ENCODE data around the gene TACC2.
A peak's percentile ranks its signal among the peaks of the same experiment; 100 is the strongest.

The TACC2 gene

DNA sequence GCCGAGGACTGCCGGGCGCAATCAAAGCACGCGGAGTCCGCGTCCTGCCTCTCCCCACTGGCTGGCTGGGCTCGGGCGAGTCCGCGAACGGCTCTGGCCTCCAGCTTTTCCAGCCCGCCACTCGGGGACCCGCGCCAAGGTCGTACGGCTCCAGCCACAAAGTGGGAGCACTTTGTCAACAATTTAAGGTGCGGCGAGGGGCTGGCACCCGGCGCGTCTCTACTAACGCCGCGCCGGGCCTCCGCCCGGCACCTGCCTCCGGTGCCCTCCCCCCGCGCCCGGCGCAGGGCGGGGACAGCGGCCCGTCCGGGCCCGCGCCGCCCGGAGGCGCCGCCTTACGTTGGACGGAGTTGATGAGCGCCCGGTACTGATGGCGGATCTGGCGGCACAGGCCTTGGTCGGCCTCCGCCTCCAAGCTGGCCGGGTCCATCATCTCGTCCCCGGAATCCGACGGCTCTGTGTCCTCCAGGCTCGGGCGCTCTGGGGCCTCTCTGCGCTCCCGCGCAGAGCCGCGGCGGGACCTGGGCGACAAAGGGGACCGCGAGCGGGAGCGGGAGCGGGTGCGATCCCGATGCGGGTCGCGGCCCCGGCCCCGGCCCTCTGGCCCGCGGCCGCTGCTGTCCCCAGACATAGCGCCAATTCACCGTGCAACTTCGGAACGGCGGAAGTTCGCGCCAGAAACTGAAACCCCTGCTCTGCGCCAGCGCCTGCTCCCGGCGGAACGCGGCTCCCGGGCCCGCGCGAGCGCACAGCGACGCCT is 14.2 kb upstream of the TACC2 start, which contains the start of gene NSMCE4A:
NSMCE4A (minus strand) TSS at position 683 of the 760 bp plus-strand sequence; CDS start at position 631, 52 bp downstream.
- in situ Hi-C loops (cut with HindIII; ENCODE audit: low sequenced_read_pairs), result no loop called here
- TF ChIP-seq, protein P1, sequence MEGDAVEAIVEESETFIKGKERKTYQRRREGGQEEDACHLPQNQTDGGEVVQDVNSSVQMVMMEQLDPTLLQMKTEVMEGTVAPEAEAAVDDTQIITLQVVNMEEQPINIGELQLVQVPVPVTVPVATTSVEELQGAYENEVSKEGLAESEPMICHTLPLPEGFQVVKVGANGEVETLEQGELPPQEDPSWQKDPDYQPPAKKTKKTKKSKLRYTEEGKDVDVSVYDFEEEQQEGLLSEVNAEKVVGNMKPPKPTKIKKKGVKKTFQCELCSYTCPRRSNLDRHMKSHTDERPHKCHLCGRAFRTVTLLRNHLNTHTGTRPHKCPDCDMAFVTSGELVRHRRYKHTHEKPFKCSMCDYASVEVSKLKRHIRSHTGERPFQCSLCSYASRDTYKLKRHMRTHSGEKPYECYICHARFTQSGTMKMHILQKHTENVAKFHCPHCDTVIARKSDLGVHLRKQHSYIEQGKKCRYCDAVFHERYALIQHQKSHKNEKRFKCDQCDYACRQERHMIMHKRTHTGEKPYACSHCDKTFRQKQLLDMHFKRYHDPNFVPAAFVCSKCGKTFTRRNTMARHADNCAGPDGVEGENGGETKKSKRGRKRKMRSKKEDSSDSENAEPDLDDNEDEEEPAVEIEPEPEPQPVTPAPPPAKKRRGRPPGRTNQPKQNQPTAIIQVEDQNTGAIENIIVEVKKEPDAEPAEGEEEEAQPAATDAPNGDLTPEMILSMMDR (IDR thresholded peaks at IDR 0.05; ENCODE audit: low read depth, low read length, missing control alignments), result no peak
- DNase-seq (ENCODE audit: low read depth), result no peak
- H3K4me3 ChIP-seq (ENCODE audit: low read depth, low read length), result peak within 1 kb of the TSS; percentile 73

DNA sequence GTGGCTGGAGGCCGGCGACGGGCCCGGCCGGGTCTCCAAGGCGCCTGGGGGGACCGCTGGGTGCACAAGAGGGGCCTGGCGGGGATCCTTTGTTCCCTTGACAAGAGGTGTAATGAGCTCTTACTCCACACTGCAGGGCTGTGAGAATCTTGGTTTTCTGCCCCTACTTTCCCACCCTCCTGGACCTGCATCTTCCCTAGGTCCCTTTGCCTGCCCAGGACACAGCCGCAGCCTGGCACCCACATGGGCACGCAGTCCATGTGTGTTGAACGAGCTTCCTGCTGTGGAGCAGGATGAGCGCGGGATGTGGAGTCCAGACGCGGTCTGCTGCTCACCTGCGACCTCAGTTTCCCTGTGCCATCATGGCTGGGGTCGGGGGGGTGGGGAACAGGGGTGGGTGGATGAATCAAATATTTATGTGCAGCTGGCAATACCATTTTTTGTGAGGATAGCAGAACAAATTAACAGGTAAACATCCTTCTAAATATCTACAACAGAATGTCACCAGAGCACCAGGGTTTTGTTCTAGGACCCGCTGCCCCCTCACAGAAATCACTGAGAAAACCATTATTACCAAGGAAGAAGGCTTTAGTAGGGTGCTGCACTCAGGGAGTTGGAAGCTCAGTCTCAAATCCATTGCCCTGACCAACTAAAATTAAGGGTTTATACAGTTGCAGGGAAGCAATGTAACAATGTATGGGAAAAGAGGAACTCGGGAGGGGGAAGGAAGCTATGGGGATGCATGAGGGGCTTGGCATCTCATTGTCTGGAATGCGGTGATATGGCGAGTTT is 13.5 kb upstream of the TACC2 start:
- TF ChIP-seq, protein P1 (IDR thresholded peaks at IDR 0.05; ENCODE audit: low read depth, low read length, missing control alignments), result peak; percentile 70
- in situ Hi-C loops (cut with HindIII; ENCODE audit: low sequenced_read_pairs), result no loop called here
- DNase-seq (ENCODE audit: low read depth), result no peak
- peak overlapping the region; percentile 73 for H3K4me3 ChIP-seq (ENCODE audit: low read depth, low read length)

DNA sequence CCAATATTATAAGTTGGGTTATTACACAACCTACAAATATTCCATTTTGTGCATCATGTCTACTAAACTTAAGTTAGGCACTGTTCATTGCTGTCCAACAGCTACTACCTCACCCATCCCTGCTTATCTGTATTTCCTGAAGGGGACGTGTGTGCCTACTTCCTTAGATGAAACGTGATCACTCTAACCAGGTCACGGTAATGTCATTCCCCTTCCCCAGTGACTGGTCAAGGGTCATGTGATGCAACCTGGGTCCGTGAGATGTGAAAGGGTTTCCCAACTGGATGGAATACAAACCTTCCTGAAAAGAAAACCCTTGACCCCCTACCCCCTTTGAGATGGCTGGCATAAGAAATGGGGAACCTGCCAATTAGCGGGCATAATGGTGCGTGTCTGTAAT is 12.4 kb upstream of the TACC2 start:
- TF ChIP-seq, protein P1 (IDR thresholded peaks at IDR 0.05; ENCODE audit: low read depth, low read length, missing control alignments), result no peak
- DNase-seq (ENCODE audit: low read depth), result no peak
- in situ Hi-C loops (cut with HindIII; ENCODE audit: low sequenced_read_pairs), result no loop called here
- no peak overlapping the region for H3K4me3 ChIP-seq (ENCODE audit: low read depth, low read length)

DNA sequence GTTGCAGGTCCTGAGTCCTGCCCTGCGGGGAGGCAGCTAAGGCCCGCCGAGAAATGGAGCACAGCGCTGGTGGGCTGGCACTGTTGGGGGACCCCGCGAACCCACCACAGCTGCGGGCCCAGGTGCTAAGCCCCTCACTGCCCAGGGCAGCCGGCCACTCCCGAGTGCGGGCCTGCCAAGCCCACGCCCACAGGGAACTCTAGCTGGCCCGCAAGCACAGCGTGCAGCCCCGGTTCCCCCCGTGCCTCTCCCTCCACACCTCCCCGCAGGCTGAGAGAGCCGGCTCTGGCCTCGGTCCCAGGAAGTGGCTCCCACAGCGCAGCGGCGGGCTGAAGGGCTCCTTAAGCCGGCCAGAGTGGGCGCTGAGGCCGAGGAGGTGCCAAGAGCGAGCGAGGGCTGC is 10.5 kb upstream of the TACC2 start:
- H3K4me3 ChIP-seq (ENCODE audit: low read depth, low read length), result no peak overlapping the region
- TF ChIP-seq, protein P1 (IDR thresholded peaks at IDR 0.05; ENCODE audit: low read depth, low read length, missing control alignments), result no peak
- DNase-seq (ENCODE audit: low read depth), result no peak
- in situ Hi-C loops (cut with HindIII; ENCODE audit: low sequenced_read_pairs), result no loop called here

DNA sequence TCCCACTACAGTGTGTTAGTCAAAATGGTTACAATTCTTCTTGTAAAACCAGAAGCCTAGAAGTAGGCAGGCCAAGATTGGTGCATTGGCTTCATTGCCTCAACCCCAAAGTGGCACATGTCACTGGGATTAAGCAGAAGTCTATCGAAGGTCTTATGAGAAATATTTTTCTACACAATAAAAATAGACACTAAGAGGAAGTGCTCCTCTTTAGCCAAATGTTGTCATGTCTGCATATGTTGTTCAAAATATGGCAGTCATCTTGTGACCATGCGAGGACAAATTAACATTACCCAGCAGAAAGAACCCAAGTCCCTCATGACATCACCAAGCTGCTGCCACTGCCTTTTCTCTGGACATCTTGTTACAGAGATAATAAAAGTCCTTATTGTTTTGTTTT is 7.6 kb upstream of the TACC2 start:
- H3K4me3 ChIP-seq (ENCODE audit: low read depth, low read length), result no peak overlapping the region
- TF ChIP-seq, protein P1 (IDR thresholded peaks at IDR 0.05; ENCODE audit: low read depth, low read length, missing control alignments), result no peak
- DNase-seq (ENCODE audit: low read depth), result no peak
- in situ Hi-C loops (cut with HindIII; ENCODE audit: low sequenced_read_pairs), result no loop called here

DNA sequence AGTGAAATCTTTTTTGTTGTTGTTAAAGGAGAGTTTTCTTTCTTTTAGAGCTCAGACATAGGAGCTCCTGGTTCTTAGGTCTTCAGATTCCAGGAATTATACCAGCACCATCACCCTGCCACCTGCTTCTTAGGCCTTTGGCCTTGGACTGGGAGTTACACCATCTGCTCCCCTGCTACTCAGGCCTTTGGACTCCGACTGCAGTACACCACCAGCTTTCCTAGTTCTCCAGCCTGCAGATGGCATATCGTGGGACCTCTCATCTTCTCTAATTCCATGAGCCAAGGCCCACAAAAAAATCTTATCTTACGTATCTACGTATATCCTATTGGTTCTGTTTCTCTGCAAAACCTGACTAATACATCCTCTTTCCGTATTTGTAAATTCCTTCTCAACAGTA is 5.1 kb upstream of the TACC2 start:
- in situ Hi-C loops (cut with HindIII; ENCODE audit: low sequenced_read_pairs), result no loop called here

More for the DNA sequence above, 5.1 kb upstream of the TACC2 start:
- no peak for DNase-seq (ENCODE audit: low read depth)
- H3K4me3 ChIP-seq (ENCODE audit: low read depth, low read length), result no peak overlapping the region
- TF ChIP-seq, protein P1 (IDR thresholded peaks at IDR 0.05; ENCODE audit: low read depth, low read length, missing control alignments), result no peak

All from astrocyte of the cerebellum (primary cell).